Measurements from ENCODE around the gene TECPR2. TPM values are rescaled to one million over a fixed set of nuclear protein-coding genes. Genes with fewer than 3 reads are reported as not detected.

TECPR2 gene
- total RNA-seq, 2 experiments from 2014 or later = 9.8 to 10.2 TPM

- Mint-ChIP-seq H3K27me3 (no peaks in the 10 kb centered on the region), H3K27ac (no peak overlapping the region), H3K4me3 (no peak overlapping the region), H3K36me3 (peaks cover 11% of the 10 kb centered on the region), H3K9me3 (peaks cover 2% of the 10 kb centered on the region), H3K4me1 (peaks cover 5% of the 10 kb centered on the region)
- ATAC-seq (ENCODE audit: low read depth) (no peak), DNase-seq (no peak)
- POLR2A ChIA-PET = no interaction called here
Measured at GRCh38 chr14:102408724-102409123, 46.0 kb downstream of the TECPR2 start.

- POLR2A ChIA-PET = no interaction called here
- Mint-ChIP-seq H3K27me3 (no peaks in the 10 kb centered on the region), H3K4me3 (no peak overlapping the region), H3K27ac (no peak overlapping the region), H3K36me3 (peaks cover 2% of the 10 kb centered on the region), H3K9me3 (no peaks in the 10 kb centered on the region), H3K4me1 (no peaks in the 10 kb centered on the region)
- no peak for ATAC-seq (ENCODE audit: low read depth)
- DNase-seq = no peak
Measured at GRCh38 chr14:102415671-102416070, 52.9 kb downstream of the TECPR2 start.

- H3K4me1 Mint-ChIP-seq = no peaks in the 10 kb centered on the region
- H3K27ac Mint-ChIP-seq = no peak overlapping the region
- POLR2A ChIA-PET = no interaction called here
- H3K36me3 Mint-ChIP-seq = peaks cover 2% of the 10 kb centered on the region
- ATAC-seq (ENCODE audit: low read depth) (no peak), DNase-seq (no peak)
- no peaks in the 10 kb centered on the region for H3K27me3 Mint-ChIP-seq
- H3K9me3 Mint-ChIP-seq = no peaks in the 10 kb centered on the region
- no peak overlapping the region for H3K4me3 Mint-ChIP-seq
Measured at GRCh38 chr14:102417001-102417431, 54.3 kb downstream of the TECPR2 start.

- DNase-seq (no peak), ATAC-seq (ENCODE audit: low read depth) (no peak)
- Mint-ChIP-seq H3K9me3 (no peaks in the 10 kb centered on the region), H3K4me3 (no peak overlapping the region), H3K27me3 (no peaks in the 10 kb centered on the region), H3K36me3 (peaks cover 2% of the 10 kb centered on the region), H3K4me1 (no peaks in the 10 kb centered on the region), H3K27ac (no peak overlapping the region)
- POLR2A ChIA-PET = no interaction called here
Measured at GRCh38 chr14:102417646-102418045, 54.9 kb downstream of the TECPR2 start.

- Mint-ChIP-seq H3K4me3 (no peak overlapping the region), H3K36me3 (peaks cover 2% of the 10 kb centered on the region), H3K4me1 (no peaks in the 10 kb centered on the region), H3K27me3 (no peaks in the 10 kb centered on the region), H3K27ac (no peak overlapping the region), H3K9me3 (no peaks in the 10 kb centered on the region)
- POLR2A ChIA-PET = no interaction called here
- DNase-seq (no peak), ATAC-seq (ENCODE audit: low read depth) (no peak)
Measured at GRCh38 chr14:102418169-102418852, 55.6 kb downstream of the TECPR2 start.

- Mint-ChIP-seq H3K9me3 (no peaks in the 10 kb centered on the region), H3K4me1 (no peaks in the 10 kb centered on the region), H3K27ac (peak overlapping the region; percentile 53), H3K27me3 (no peaks in the 10 kb centered on the region), H3K36me3 (peaks cover 2% of the 10 kb centered on the region), H3K4me3 (no peak overlapping the region)
- POLR2A ChIA-PET = no interaction called here
- DNase-seq (no peak), ATAC-seq (ENCODE audit: low read depth) (no peak)
Measured at GRCh38 chr14:102418853-102419240, 56.1 kb downstream of the TECPR2 start.

- Mint-ChIP-seq H3K27me3 (no peaks in the 10 kb centered on the region), H3K27ac (peak overlapping the region; percentile 53), H3K36me3 (peaks cover 2% of the 10 kb centered on the region), H3K4me3 (no peak overlapping the region), H3K4me1 (no peaks in the 10 kb centered on the region), H3K9me3 (no peaks in the 10 kb centered on the region)
- ATAC-seq (ENCODE audit: low read depth) (no peak), DNase-seq (no peak)
- POLR2A ChIA-PET = no interaction called here
Measured at GRCh38 chr14:102419276-102419675, 56.5 kb downstream of the TECPR2 start.

GRCh38 chr14:102419716-102420115 lies 57.0 kb downstream of the TECPR2 start:
- no peak overlapping the region for H3K4me3 Mint-ChIP-seq
- no peaks in the 10 kb centered on the region for H3K9me3 Mint-ChIP-seq
- POLR2A ChIA-PET = no interaction called here
- no peaks in the 10 kb centered on the region for H3K27me3 Mint-ChIP-seq
- DNase-seq = no peak
- no peak overlapping the region for H3K27ac Mint-ChIP-seq
- peaks cover 2% of the 10 kb centered on the region for H3K36me3 Mint-ChIP-seq
- no peaks in the 10 kb centered on the region for H3K4me1 Mint-ChIP-seq
- ATAC-seq (ENCODE audit: low read depth) = no peak

- ATAC-seq (ENCODE audit: low read depth) (no peak), DNase-seq (no peak)
- POLR2A ChIA-PET = no interaction called here
- Mint-ChIP-seq H3K9me3 (no peaks in the 10 kb centered on the region), H3K36me3 (peaks cover 7% of the 10 kb centered on the region), H3K4me1 (no peaks in the 10 kb centered on the region), H3K27me3 (no peaks in the 10 kb centered on the region), H3K4me3 (no peak overlapping the region), H3K27ac (no peak overlapping the region)
Measured at GRCh38 chr14:102421411-102422057, 58.8 kb downstream of the TECPR2 start.

- Mint-ChIP-seq H3K27me3 (no peaks in the 10 kb centered on the region), H3K4me3 (no peak overlapping the region), H3K4me1 (no peaks in the 10 kb centered on the region), H3K27ac (no peak overlapping the region), H3K36me3 (peaks cover 5% of the 10 kb centered on the region), H3K9me3 (no peaks in the 10 kb centered on the region)
- ATAC-seq (ENCODE audit: low read depth) (no peak), DNase-seq (no peak)
- POLR2A ChIA-PET = no interaction called here
Measured at GRCh38 chr14:102424520-102424919, 61.8 kb downstream of the TECPR2 start.

- Mint-ChIP-seq H3K9me3 (no peaks in the 10 kb centered on the region), H3K4me3 (no peak overlapping the region), H3K27ac (no peak overlapping the region), H3K4me1 (no peaks in the 10 kb centered on the region), H3K36me3 (peaks cover 5% of the 10 kb centered on the region), H3K27me3 (no peaks in the 10 kb centered on the region)
- POLR2A ChIA-PET = no interaction called here
- ATAC-seq (ENCODE audit: low read depth) = no peak
- DNase-seq = no peak
Measured at GRCh38 chr14:102424923-102425322, 62.2 kb downstream of the TECPR2 start.

GRCh38 chr14:102426796-102427195 lies 64.1 kb downstream of the TECPR2 start:
- Mint-ChIP-seq H3K4me3 (no peak overlapping the region), H3K9me3 (no peaks in the 10 kb centered on the region), H3K36me3 (peaks cover 5% of the 10 kb centered on the region), H3K27ac (no peak overlapping the region), H3K4me1 (no peaks in the 10 kb centered on the region), H3K27me3 (no peaks in the 10 kb centered on the region)
- ATAC-seq (ENCODE audit: low read depth) (no peak), DNase-seq (no peak)
- POLR2A ChIA-PET = no interaction called here

GRCh38 chr14:102427642-102428041 lies 64.9 kb downstream of the TECPR2 start:
- POLR2A ChIA-PET = no interaction called here
- Mint-ChIP-seq H3K27ac (no peak overlapping the region), H3K9me3 (no peaks in the 10 kb centered on the region), H3K4me1 (no peaks in the 10 kb centered on the region), H3K36me3 (peaks cover 5% of the 10 kb centered on the region), H3K4me3 (no peak overlapping the region), H3K27me3 (no peaks in the 10 kb centered on the region)
- DNase-seq = no peak
- no peak for ATAC-seq (ENCODE audit: low read depth)

GRCh38 chr14:102430212-102430908 lies 67.6 kb downstream of the TECPR2 start:
- Mint-ChIP-seq H3K27ac (no peak overlapping the region), H3K27me3 (no peaks in the 10 kb centered on the region)

More at GRCh38 chr14:102430212-102430908, 67.6 kb downstream of the TECPR2 start:
- POLR2A ChIA-PET = no interaction called here
- DNase-seq (no peak), ATAC-seq (ENCODE audit: low read depth) (no peak)
- peaks cover 1% of the 10 kb centered on the region for H3K4me1 Mint-ChIP-seq
- no peak overlapping the region for H3K4me3 Mint-ChIP-seq
- peaks cover 1% of the 10 kb centered on the region for H3K36me3 Mint-ChIP-seq
- H3K9me3 Mint-ChIP-seq = no peaks in the 10 kb centered on the region
